AG10803 (cell line): ENCODE data around the gene AKAP12.
"Not testable (repeated sequence)": the region's sequence is repeated elsewhere in the genome, so short reads cannot be mapped to it uniquely, and the experiment has no call there.

Source experiments
- DNase-seq: peaks from one replicate; pipeline ENCODE4 v3.0.0; 2010; ENCODE audit warnings: low read depth
- H3K4me3 ChIP-seq: 2 replicates; pipeline ENCODE4 v1.5.1; 2011; ENCODE audit warnings: mild to moderate bottlenecking, low read length, control low read depth
- TF ChIP-seq, protein P1 (sequence below): conservative IDR thresholded peaks from 2 replicates; pipeline ENCODE4 v1.5.1; 2011; ENCODE audit warnings: mild to moderate bottlenecking, low read length, control low read depth, inconsistent platforms

Gene AKAP12

GRCh38 chr6:151375833-151376232 is 136.1 kb downstream of the AKAP12 start:
- TF ChIP-seq, protein P1, sequence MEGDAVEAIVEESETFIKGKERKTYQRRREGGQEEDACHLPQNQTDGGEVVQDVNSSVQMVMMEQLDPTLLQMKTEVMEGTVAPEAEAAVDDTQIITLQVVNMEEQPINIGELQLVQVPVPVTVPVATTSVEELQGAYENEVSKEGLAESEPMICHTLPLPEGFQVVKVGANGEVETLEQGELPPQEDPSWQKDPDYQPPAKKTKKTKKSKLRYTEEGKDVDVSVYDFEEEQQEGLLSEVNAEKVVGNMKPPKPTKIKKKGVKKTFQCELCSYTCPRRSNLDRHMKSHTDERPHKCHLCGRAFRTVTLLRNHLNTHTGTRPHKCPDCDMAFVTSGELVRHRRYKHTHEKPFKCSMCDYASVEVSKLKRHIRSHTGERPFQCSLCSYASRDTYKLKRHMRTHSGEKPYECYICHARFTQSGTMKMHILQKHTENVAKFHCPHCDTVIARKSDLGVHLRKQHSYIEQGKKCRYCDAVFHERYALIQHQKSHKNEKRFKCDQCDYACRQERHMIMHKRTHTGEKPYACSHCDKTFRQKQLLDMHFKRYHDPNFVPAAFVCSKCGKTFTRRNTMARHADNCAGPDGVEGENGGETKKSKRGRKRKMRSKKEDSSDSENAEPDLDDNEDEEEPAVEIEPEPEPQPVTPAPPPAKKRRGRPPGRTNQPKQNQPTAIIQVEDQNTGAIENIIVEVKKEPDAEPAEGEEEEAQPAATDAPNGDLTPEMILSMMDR = no peak
- DNase-seq = no peak
- H3K4me3 ChIP-seq = no peak overlapping the region

- no peak overlapping the region for H3K4me3 ChIP-seq
- no peak for DNase-seq
- TF ChIP-seq, protein P1 = peak; percentile 21
Measured at GRCh38 chr6:151376440-151376839, 136.7 kb downstream of the AKAP12 start.

- no peak overlapping the region for H3K4me3 ChIP-seq
- TF ChIP-seq, protein P1 = no peak
- DNase-seq = no peak
Measured at GRCh38 chr6:151377095-151377494, 137.3 kb downstream of the AKAP12 start.

- no peak for DNase-seq
- peak overlapping the region; percentile 34 for H3K4me3 ChIP-seq
- TF ChIP-seq, protein P1 = no peak
Measured at GRCh38 chr6:151379933-151380847, 140.4 kb downstream of the AKAP12 start.

- TF ChIP-seq, protein P1 = no peak
- no peak for DNase-seq
- no peak overlapping the region for H3K4me3 ChIP-seq
Measured at GRCh38 chr6:151380848-151381205, 141.1 kb downstream of the AKAP12 start.

- no peak overlapping the region for H3K4me3 ChIP-seq
- no peak for DNase-seq
- TF ChIP-seq, protein P1 = no peak
Measured at GRCh38 chr6:151381722-151382121, 142.0 kb downstream of the AKAP12 start.

DNA sequence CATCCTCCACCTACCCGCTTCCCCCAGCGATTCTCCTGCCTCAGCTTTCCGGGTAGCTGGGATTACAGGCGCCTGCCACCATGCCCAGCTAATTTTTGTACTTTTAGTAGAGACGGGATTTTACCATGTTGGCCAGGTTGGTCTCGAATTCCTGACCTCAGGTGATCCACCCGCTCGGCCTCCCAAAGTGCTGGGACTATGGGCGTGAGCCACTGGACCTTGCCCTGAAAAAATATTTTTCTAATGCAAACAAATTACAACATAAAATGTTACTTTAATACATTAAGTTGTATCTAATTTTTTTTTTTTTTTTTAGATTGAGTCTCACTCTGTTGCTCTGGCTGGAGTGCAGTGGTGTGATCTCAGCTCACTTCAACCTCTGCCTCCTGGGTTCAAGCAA is 142.9 kb downstream of the AKAP12 start:
- DNase-seq, H3K4me3 ChIP-seq: not testable (repeated sequence)
